Neuronal stem cell (in vitro differentiated cells): ENCODE measurements around the gene DOK4.

ENCODE experiments used
- DNase-seq: peaks from one replicate; pipeline ENCODE4 v3.0.0-alpha.2; 2013; ENCODE audit warnings: low spot score
- H2AFZ ChIP-seq: one replicate; pipeline ENCODE4 v1.6.1; 2013; ENCODE audit warnings: mild to moderate bottlenecking, low read length, inconsistent platforms
- H2AK5ac ChIP-seq: 2 replicates; pipeline ENCODE4 v1.6.1; 2013; ENCODE audit warnings: low read depth, mild to moderate bottlenecking, inconsistent platforms, low read length, moderate library complexity, mixed read lengths
- H2BK120ac ChIP-seq: 2 replicates; pipeline ENCODE4 v1.6.1; 2013; ENCODE audit warnings: low read depth, mild to moderate bottlenecking, inconsistent platforms, low read length, moderate library complexity, mixed read lengths
- H2BK12ac ChIP-seq: one replicate; pipeline ENCODE4 v1.6.1; 2013; ENCODE audit warnings: low read length, inconsistent platforms
- H2BK15ac ChIP-seq: 2 replicates; pipeline ENCODE4 v1.6.1; 2013; ENCODE audit warnings: mild to moderate bottlenecking, low read length, inconsistent platforms, mixed read lengths
- H2BK5ac ChIP-seq: one replicate; pipeline ENCODE4 v1.6.1; 2013; ENCODE audit warnings: inconsistent platforms, mild to moderate bottlenecking, low read length, moderate library complexity
- H3K14ac ChIP-seq: one replicate; pipeline ENCODE4 v1.6.1; 2013; ENCODE audit warnings: low read length, inconsistent platforms
- H3K18ac ChIP-seq: 2 replicates; pipeline ENCODE4 v1.6.1; 2013; ENCODE audit warnings: low read length, inconsistent platforms
- H3K23ac ChIP-seq: 2 replicates; pipeline ENCODE4 v1.6.1; 2013; ENCODE audit warnings: low read depth, mild to moderate bottlenecking, mixed read lengths, low read length, inconsistent platforms; ENCODE audit not compliant: poor library complexity
- H3K27ac ChIP-seq: replicated peaks from 3 replicates; pipeline ENCODE4 v1.5.1; 2013; ENCODE audit warnings: low read length, inconsistent platforms
- H3K27me3 ChIP-seq, 3 experiments: 2 replicates each; pipeline ENCODE4 v1.6.1; 2013; ENCODE audit warnings: low read length in 3 of 3, mild to moderate bottlenecking in 2 of 3, inconsistent platforms in 1 of 3, low read depth in 1 of 3, mixed read lengths in 1 of 3, moderate library complexity in 1 of 3; ENCODE audit not compliant: control insufficient read depth in 3 of 3, insufficient read depth in 3 of 3
- H3K36me3 ChIP-seq, 2 donors: replicated peaks in 1 of 2; 2 replicates each; pipeline ENCODE4 v1.6.1; 2013; ENCODE audit warnings: low read length in 2 of 2; ENCODE audit not compliant: control insufficient read depth in 2 of 2, insufficient read depth in 2 of 2
- H3K4ac ChIP-seq: 2 replicates; pipeline ENCODE4 v1.6.1; 2013; ENCODE audit warnings: inconsistent platforms, mild to moderate bottlenecking, low read length, moderate library complexity
- H3K4me1 ChIP-seq, 2 donors: 1 replicate in 1 of 2; 2 replicates in 1 of 2; pipeline ENCODE4 v1.6.1; 2013; ENCODE audit warnings: low read length in 2 of 2, low read depth in 1 of 2; ENCODE audit not compliant: control insufficient read depth in 2 of 2, insufficient read depth in 1 of 2
- H3K4me2 ChIP-seq: one replicate; pipeline ENCODE4 v1.6.1; 2013; ENCODE audit warnings: mild to moderate bottlenecking, low read length, inconsistent platforms; ENCODE audit not compliant: insufficient read depth, poor library complexity, severe bottlenecking
- H3K4me3 ChIP-seq, 2 donors: 2 replicates each; pipeline ENCODE4 v1.5.1; 2013; ENCODE audit warnings: low read length in 2 of 2, mild to moderate bottlenecking in 2 of 2, inconsistent platforms in 1 of 2, moderate library complexity in 1 of 2
- H3K79me1 ChIP-seq: one replicate; pipeline ENCODE4 v1.6.1; 2013; ENCODE audit warnings: low read depth, mild to moderate bottlenecking, inconsistent platforms, low read length, moderate library complexity
- H3K9ac ChIP-seq: one replicate; pipeline ENCODE4 v1.6.1; 2013; ENCODE audit warnings: mild to moderate bottlenecking, low read depth, low read length, inconsistent platforms; ENCODE audit not compliant: poor library complexity
- H3K9me3 ChIP-seq, 2 donors: replicated peaks in 1 of 2; 2 replicates each; pipeline versions ENCODE3 to v1.6.1; 2013; ENCODE audit warnings: low read length in 2 of 2, mild to moderate bottlenecking in 2 of 2, inconsistent platforms in 1 of 2, low read depth in 1 of 2, mixed read lengths in 1 of 2, moderate library complexity in 1 of 2; ENCODE audit not compliant: control insufficient read depth in 2 of 2, insufficient read depth in 1 of 2
- H4K8ac ChIP-seq: one replicate; pipeline ENCODE4 v1.6.1; 2013; ENCODE audit warnings: low read depth, mild to moderate bottlenecking, inconsistent platforms, low read length, moderate library complexity
- H4K91ac ChIP-seq: one replicate; pipeline ENCODE4 v1.6.1; 2013; ENCODE audit warnings: low read length, low read depth, mild to moderate bottlenecking, inconsistent platforms; ENCODE audit not compliant: poor library complexity
- WGBS, 2 donors: extraction: QIAGEN DNeasy Blood & Tissue Kit; methylation state at CpG; one replicate each; pipeline ENCODE4 v1.1.7; 2013; ENCODE audit warnings: missing lambda C conversion rate in 2 of 2, mixed read lengths in 1 of 2; ENCODE audit not compliant: insufficient read length in 2 of 2, insufficient replicate concordance in 1 of 2; ENCODE audit errors: extremely low coverage in 2 of 2; 5-methylcytosine and 5-hydroxymethylcytosine counted together

Gene DOK4

DNA sequence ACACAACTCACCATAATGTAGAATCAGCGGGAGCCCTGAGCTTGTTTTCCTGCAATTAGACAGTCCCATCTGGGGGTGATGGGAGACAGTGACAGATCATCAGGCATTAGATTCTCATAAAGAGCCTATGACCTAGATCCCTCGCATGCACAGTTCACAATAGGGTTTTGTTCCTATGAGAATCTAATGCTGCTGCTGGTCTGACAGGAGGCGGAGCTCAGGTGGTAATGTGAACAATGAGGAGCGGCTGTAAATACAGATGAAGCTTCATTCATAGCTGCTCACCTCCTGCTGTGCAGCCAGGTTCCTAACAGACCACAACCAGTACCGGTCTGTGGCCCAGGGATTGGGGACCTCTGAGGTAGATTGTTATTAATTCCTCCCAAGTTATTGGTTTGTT is 2.9 kb upstream of the DOK4 start:
- Histone ChIP-seq H2BK5ac (no peak overlapping the region), H2AFZ (no peak overlapping the region), H3K23ac (no peak overlapping the region), H3K4me3 (no peak overlapping the region), H3K36me3 (no peaks in the 10 kb centered on the region), H2BK15ac (no peak overlapping the region), H3K4ac (no peak overlapping the region), H3K18ac (no peak overlapping the region), H2BK120ac (no peak overlapping the region), H3K79me1 (peaks cover 2% of the 10 kb centered on the region), H3K27me3 (peaks cover 0 to 17% (median 3%) of the 10 kb centered on the region in 3 experiments), H3K9ac (no peak overlapping the region), H3K14ac (no peak overlapping the region), H3K27ac (no peak overlapping the region), H4K8ac (no peak overlapping the region), H3K9me3 (peaks cover 3 to 7% of the 10 kb centered on the region in 2 donors), H2AK5ac (no peak overlapping the region), H3K4me2 (no peak overlapping the region), H2BK12ac (no peak overlapping the region), H4K91ac (no peak overlapping the region), H3K4me1 (peaks cover 9 to 15% of the 10 kb centered on the region in 2 donors)
- DNase-seq: no peak
- WGBS, 2 donors: no CpG with 5 or more reads among the region's 5 CpGs

DNA sequence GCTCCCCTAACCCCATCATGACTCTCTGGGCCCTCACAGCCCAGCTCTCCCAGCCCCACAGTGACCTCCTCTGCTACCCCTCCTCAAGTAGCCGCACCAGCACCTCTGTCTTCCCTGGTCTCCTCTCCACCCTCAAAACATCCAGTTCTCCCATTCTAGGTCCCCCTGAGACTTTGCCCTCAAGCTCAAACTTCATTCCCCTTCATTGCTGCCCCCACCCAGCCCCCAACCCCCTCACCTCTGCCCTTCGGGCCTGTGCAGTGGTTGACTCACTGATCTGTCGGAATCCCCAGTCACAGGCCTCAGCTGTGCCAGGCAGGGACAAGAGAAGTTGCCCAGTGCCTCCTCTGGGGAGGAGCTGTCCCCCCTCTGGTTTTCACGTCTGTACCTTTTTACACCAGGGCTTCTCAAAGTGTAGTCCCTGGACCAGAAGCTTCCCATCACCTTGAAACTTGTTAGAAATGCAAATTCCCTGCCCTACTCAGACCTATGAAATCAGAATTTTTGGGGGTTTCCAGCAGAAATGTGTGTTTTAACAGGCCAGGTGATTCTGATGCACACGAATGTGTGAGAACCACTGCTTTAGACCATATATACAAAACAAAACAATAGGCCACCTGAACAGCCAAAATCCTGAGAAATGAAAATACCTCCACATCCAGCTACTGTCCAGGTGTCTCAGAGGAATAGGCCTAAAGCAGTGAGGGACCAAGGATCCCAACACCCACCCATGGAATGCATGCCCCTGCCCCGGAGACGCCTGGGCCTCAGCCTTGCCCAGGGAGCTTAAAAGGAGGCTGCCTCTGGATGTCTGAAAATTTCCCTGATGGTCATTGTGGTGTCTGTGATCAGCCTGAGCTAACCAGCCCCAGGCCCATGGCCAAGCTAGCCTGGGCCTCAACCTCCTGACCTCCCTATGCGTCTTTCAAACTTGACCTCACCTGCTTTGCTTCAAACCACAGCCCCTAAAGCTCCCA is 853 bp upstream of the DOK4 start:
- Histone ChIP-seq H2AFZ (peak overlapping the region; percentile 96), H3K36me3 (no peaks in the 10 kb centered on the region), H3K79me1 (peaks cover 9% of the 10 kb centered on the region), H4K91ac (no peak overlapping the region), H3K9me3 (peaks cover 3 to 7% of the 10 kb centered on the region in 2 donors), H2BK12ac (no peak overlapping the region), H3K27ac (no peak overlapping the region), H3K4me2 (no peak overlapping the region), H3K14ac (no peak overlapping the region), H3K4me3 (peak overlapping the region in 1 of 2 donors; percentile 42), H2BK15ac (no peak overlapping the region), H3K18ac (peak overlapping the region; percentile 23), H2AK5ac (no peak overlapping the region), H2BK120ac (no peak overlapping the region), H3K27me3 (peaks cover 0 to 28% (median 3%) of the 10 kb centered on the region in 3 experiments), H3K4me1 (peaks cover 9 to 11% of the 10 kb centered on the region in 2 donors), H3K23ac (no peak overlapping the region), H2BK5ac (no peak overlapping the region), H3K9ac (no peak overlapping the region), H4K8ac (peak overlapping the region; percentile 70), H3K4ac (no peak overlapping the region)
- no CpG with 5 or more reads among the region's 8 CpGs for WGBS, 2 donors
- no peak for DNase-seq

- Histone ChIP-seq H3K79me1 (peaks cover 9% of the 10 kb centered on the region), H3K36me3 (no peaks in the 10 kb centered on the region), H3K23ac (peak overlapping the region; percentile 96), H2AFZ (peak overlapping the region; percentile 96), H3K18ac (peak overlapping the region; percentile 94), H3K4me1 (peaks cover 11 to 12% of the 10 kb centered on the region in 2 donors), H2BK120ac (peak overlapping the region; percentile 24), H2BK12ac (peak overlapping the region; percentile 43), H2BK5ac (peak overlapping the region; percentile 46), H3K9me3 (peaks cover 3 to 7% of the 10 kb centered on the region in 2 donors), H4K8ac (no peak overlapping the region), H3K27ac (no peak overlapping the region), H3K4me3 (peak overlapping the region; percentile 46 to 90), H3K14ac (peak overlapping the region; percentile 72), H3K27me3 (peaks cover 0 to 28% (median 3%) of the 10 kb centered on the region in 3 experiments), H3K9ac (peak overlapping the region; percentile 81), H3K4ac (no peak overlapping the region), H2AK5ac (peak overlapping the region; percentile 91), H3K4me2 (peak overlapping the region; percentile 73), H2BK15ac (peak overlapping the region; percentile 77), H4K91ac (no peak overlapping the region)
- WGBS, 2 donors: no CpG with 5 or more reads among the region's 14 CpGs
- DNase-seq: no peak
Measured at GRCh38 chr16:57485091-57485915, 990 bp downstream of the DOK4 start.
